LNCaP clone FGC (cell line): Measurements from ENCODE around the gene DNAJC18.

Source experiments
- DNase-seq: peaks from one replicate; pipeline ENCODE4 v3.0.0-alpha.2; 2011; ENCODE audit warnings: low read depth
- H3K4me3 ChIP-seq: 2 replicates; pipeline ENCODE4 v1.5.1; 2011; ENCODE audit warnings: mild to moderate bottlenecking, low read depth, low read length, control low read depth
- TF ChIP-seq, protein P1 (sequence below): IDR thresholded peaks from 2 replicates; pipeline ENCODE4 v1.5.1; 2012; ENCODE audit warnings: mild to moderate bottlenecking; ENCODE audit not compliant: control insufficient read depth, insufficient read depth; ENCODE audit errors: extremely low read depth

Gene DNAJC18

DNA sequence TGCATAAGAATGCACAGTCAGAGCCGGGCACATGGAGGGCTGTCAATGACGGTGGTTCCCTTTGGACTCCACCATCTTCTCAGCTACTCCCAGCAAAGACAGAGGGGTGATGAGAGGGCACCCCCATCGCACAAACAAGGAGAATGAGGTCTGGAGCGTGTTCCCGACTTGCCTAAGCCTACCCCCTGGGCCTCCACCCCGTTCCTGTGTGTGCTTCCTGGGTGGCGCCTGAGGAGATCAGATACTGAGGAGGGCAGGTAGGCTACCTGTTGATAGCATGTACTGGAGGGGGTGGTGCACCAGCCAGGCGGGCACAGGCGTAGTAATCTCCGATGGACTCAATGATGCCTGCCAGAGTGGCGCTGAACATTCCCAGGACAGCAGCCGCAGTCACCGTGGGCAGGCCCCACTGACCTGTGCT, 60.4 kb downstream of the DNAJC18 start:
- DNase-seq: no peak
- no peak overlapping the region for H3K4me3 ChIP-seq
- TF ChIP-seq, protein P1, sequence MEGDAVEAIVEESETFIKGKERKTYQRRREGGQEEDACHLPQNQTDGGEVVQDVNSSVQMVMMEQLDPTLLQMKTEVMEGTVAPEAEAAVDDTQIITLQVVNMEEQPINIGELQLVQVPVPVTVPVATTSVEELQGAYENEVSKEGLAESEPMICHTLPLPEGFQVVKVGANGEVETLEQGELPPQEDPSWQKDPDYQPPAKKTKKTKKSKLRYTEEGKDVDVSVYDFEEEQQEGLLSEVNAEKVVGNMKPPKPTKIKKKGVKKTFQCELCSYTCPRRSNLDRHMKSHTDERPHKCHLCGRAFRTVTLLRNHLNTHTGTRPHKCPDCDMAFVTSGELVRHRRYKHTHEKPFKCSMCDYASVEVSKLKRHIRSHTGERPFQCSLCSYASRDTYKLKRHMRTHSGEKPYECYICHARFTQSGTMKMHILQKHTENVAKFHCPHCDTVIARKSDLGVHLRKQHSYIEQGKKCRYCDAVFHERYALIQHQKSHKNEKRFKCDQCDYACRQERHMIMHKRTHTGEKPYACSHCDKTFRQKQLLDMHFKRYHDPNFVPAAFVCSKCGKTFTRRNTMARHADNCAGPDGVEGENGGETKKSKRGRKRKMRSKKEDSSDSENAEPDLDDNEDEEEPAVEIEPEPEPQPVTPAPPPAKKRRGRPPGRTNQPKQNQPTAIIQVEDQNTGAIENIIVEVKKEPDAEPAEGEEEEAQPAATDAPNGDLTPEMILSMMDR: no peak

DNA sequence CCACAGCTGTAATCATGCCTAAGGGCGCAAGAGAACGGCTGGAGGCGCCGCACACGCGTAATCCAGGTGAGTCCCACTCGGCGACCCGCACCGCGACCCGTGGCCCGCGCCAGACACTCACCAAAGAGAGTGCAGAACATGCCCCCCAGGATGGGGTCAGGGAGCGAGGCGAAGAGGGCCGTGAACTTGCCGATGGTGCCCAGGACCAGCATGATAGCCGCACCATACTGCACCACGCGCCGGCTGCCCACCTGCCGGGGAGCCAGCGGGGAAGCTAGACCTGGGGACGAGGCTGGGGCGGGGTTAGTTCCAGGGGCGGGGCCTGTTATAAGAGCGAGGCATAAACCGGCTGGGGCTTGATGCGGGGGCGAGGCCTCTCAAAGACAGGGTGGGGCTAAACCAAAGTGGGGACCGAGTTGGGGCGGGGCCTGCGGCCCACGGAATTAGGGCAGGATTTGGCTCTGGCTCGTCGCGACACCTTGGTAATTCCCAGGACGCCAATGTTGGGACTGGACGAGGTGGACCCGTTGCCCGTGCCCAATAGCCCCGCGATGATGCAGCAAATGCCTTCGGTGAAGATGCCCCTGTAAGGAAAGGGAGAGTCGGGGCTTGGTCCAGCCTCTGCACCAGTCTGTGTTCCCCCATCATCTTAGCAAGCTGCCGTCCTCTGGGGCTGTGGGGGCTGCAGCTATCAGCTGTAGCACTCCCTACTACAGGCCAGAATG, 61.1 kb downstream of the DNAJC18 start:
- TF ChIP-seq, protein P1: no peak
- DNase-seq: no peak
- no peak overlapping the region for H3K4me3 ChIP-seq

DNA sequence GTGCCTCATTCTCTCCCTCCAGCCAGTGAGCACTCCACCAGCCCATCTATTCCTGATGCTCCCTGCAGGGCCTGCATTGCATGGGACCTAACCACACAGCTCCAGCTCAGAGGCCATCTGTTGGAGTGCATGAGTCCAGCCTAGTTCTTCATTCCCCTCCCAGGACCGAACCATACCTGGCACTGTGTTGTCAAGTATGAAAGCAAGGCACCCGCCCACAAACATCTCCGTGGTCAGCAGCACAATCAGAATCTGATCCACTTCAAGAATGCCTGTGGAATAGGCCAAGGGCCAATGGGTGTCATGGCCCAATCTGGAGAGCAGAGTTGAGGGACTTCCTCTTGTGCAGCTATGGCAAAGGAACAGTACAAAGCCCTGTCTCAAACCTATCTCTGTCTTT, 62.1 kb downstream of the DNAJC18 start:
- no peak for DNase-seq
- TF ChIP-seq, protein P1: no peak
- H3K4me3 ChIP-seq: no peak overlapping the region

DNA sequence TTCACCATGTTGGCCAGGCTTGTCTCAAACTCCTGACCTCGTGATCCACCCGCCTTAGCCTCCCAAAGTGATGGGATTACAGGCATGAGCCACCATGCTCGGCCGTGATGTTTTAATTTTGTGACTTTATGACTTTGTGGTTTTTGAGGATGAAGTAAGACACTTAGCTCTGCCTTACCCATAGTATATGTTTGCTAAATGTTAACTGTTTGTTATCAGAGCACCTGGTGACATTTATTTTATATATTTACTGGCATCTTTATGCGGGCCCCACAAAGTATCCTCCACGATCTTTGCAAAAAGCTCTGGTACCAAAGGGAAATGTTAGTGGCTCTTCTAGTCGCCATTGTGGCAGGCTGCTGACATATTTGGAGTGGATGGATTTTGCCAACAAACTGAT, 63.0 kb downstream of the DNAJC18 start:
- TF ChIP-seq, protein P1: no peak
- DNase-seq: no peak
- no peak overlapping the region for H3K4me3 ChIP-seq

- H3K4me3 ChIP-seq: no peak overlapping the region
- DNase-seq: no peak
- TF ChIP-seq, protein P1: no peak
These were observed 64.4 kb downstream of the DNAJC18 start for GRCh38 chr5:139374909-139375308.

DNA sequence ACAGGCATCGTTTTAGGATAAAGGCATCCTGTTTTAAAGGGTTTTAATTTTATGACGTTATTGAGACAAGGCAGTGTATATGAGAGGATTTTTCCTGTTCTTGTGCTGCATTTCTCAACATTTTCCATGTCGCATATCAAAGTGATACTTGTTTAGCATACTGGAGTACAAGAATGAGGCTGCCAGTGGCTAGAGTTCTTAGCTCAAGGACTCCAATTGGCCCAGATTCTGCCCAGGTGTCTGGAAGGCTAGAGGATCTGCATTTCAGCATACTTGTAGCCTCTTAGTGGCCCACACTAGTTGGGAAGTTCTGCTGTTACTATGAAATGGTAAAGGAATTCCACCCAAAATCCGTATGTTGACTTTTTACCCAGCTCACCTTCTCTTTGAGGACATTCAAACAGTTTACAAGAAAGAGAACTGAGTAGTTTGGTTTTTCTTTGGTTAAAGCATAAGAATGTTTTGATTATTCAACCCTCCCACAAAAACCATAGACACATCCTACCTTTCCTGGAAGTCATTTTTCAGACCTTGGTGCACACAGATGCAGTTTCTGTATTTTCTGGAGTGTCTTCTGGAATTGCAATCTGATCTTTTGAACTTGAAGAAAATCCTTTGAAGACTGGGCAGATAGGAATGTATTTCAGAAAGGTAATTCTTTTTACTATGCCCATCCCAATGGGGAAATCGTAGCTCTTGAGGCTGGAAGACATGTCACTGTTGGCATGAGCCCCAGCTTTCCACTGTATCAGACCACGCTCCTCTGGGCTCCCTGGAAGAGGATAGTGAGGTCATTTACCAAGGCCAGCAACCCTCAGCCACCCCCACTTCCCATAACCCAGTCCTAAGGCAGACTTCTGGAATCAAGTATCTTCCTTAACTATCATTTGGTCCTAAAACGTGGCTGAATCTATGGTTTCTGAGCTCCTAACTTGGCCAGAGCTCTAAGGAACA, 67.6 kb downstream of the DNAJC18 start:
- TF ChIP-seq, protein P1: no peak
- no peak for DNase-seq
- H3K4me3 ChIP-seq: no peak overlapping the region
